Trophoblast cell (in vitro differentiated cells and primary cell): ENCODE data around the gene B4GALT2.

Experiments used
- DNase-seq, 2 donors: peaks; one replicate each; pipeline ENCODE4 v3.0.0-alpha.2; 2016
- H2AFZ ChIP-seq: 2 replicates; pipeline ENCODE4 v1.6.1; 2013; ENCODE audit warnings: low read length, moderate library complexity, mild to moderate bottlenecking; ENCODE audit not compliant: insufficient read depth, poor library complexity
- H2AK5ac ChIP-seq: 2 replicates; pipeline ENCODE4 v1.6.1; 2013; ENCODE audit warnings: mild to moderate bottlenecking, low read length
- H2BK120ac ChIP-seq: 2 replicates; pipeline ENCODE4 v1.6.1; 2013; ENCODE audit warnings: low read length, mild to moderate bottlenecking, moderate library complexity; ENCODE audit not compliant: insufficient read depth, poor library complexity
- H2BK12ac ChIP-seq: 2 replicates; pipeline ENCODE4 v1.6.1; 2013; ENCODE audit warnings: mild to moderate bottlenecking, low read length, moderate library complexity
- H2BK5ac ChIP-seq: 2 replicates; pipeline ENCODE4 v1.6.1; 2013; ENCODE audit warnings: low read length, low read depth, moderate library complexity, mild to moderate bottlenecking; ENCODE audit not compliant: poor library complexity
- H3K14ac ChIP-seq: 2 replicates; pipeline ENCODE4 v1.6.1; 2013; ENCODE audit warnings: mild to moderate bottlenecking, low read length
- H3K18ac ChIP-seq: 2 replicates; pipeline ENCODE4 v1.6.1; 2013; ENCODE audit warnings: mild to moderate bottlenecking, low read length
- H3K23ac ChIP-seq: 2 replicates; pipeline ENCODE4 v1.6.1; 2013; ENCODE audit warnings: low read length
- H3K27ac ChIP-seq: 2 replicates; pipeline ENCODE4 v1.5.1; 2013; ENCODE audit warnings: low read depth, mild to moderate bottlenecking, inconsistent platforms, low read length, moderate library complexity
- H3K27me3 ChIP-seq: 2 replicates; pipeline ENCODE4 v1.6.1; 2013; ENCODE audit warnings: inconsistent platforms, mild to moderate bottlenecking, low read length, moderate library complexity; ENCODE audit not compliant: insufficient read depth
- H3K36me3 ChIP-seq, 2 experiments: 1 replicate in 1 of 2; 2 replicates in 1 of 2; pipeline ENCODE4 v1.6.1; 2013; ENCODE audit warnings: low read length in 2 of 2, mild to moderate bottlenecking in 2 of 2, moderate library complexity in 1 of 2; ENCODE audit not compliant: insufficient read depth in 2 of 2, control insufficient read depth in 1 of 2
- H3K4ac ChIP-seq: 2 replicates; pipeline ENCODE4 v1.6.1; 2013; ENCODE audit warnings: low read depth, mild to moderate bottlenecking, low read length, moderate library complexity
- H3K4me1 ChIP-seq, 2 experiments: 1 replicate in 1 of 2; 2 replicates in 1 of 2; pipeline ENCODE4 v1.6.1; 2013; ENCODE audit warnings: low read length in 2 of 2, mild to moderate bottlenecking in 2 of 2, moderate library complexity in 1 of 2; ENCODE audit not compliant: insufficient read depth in 2 of 2, control insufficient read depth in 1 of 2
- H3K4me2 ChIP-seq: 2 replicates; pipeline ENCODE4 v1.6.1; 2013; ENCODE audit warnings: inconsistent platforms, mild to moderate bottlenecking, low read length, moderate library complexity
- H3K4me3 ChIP-seq: 2 replicates; pipeline ENCODE4 v1.5.1; 2013; ENCODE audit warnings: mild to moderate bottlenecking, low read depth, low read length, inconsistent platforms
- H3K79me1 ChIP-seq: one replicate; pipeline ENCODE4 v1.6.1; 2013; ENCODE audit warnings: low read length
- H3K79me2 ChIP-seq: 2 replicates; pipeline ENCODE4 v1.6.1; 2013; ENCODE audit warnings: low read length, mild to moderate bottlenecking; ENCODE audit not compliant: control insufficient read depth, insufficient read depth, poor library complexity
- H3K9ac ChIP-seq: 2 replicates; pipeline ENCODE4 v1.6.1; 2013; ENCODE audit warnings: mild to moderate bottlenecking, low read length
- H3K9me3 ChIP-seq: 2 replicates; pipeline ENCODE4 v1.6.1; 2013; ENCODE audit warnings: low read depth, mild to moderate bottlenecking, control low read depth, inconsistent platforms, low read length; ENCODE audit not compliant: insufficient read depth
- H4K12ac ChIP-seq: 2 replicates; pipeline ENCODE4 v1.6.1; 2013; ENCODE audit warnings: low read depth, mild to moderate bottlenecking, low read length, moderate library complexity
- H4K8ac ChIP-seq: 2 replicates; pipeline ENCODE4 v1.6.1; 2013; ENCODE audit warnings: low read depth, mild to moderate bottlenecking, low read length, moderate library complexity
- H4K91ac ChIP-seq: one replicate; pipeline ENCODE4 v1.6.1; 2013; ENCODE audit warnings: low read depth, mild to moderate bottlenecking, low read length, moderate library complexity
- WGBS: extraction: QIAGEN DNeasy Blood & Tissue Kit; methylation state at CpG from one replicate; pipeline ENCODE4 v1.1.7; 2013; ENCODE audit warnings: missing lambda C conversion rate; ENCODE audit not compliant: insufficient read length, insufficient coverage; ENCODE audit errors: extremely low coverage; 5-methylcytosine and 5-hydroxymethylcytosine counted together

Gene B4GALT2

DNA sequence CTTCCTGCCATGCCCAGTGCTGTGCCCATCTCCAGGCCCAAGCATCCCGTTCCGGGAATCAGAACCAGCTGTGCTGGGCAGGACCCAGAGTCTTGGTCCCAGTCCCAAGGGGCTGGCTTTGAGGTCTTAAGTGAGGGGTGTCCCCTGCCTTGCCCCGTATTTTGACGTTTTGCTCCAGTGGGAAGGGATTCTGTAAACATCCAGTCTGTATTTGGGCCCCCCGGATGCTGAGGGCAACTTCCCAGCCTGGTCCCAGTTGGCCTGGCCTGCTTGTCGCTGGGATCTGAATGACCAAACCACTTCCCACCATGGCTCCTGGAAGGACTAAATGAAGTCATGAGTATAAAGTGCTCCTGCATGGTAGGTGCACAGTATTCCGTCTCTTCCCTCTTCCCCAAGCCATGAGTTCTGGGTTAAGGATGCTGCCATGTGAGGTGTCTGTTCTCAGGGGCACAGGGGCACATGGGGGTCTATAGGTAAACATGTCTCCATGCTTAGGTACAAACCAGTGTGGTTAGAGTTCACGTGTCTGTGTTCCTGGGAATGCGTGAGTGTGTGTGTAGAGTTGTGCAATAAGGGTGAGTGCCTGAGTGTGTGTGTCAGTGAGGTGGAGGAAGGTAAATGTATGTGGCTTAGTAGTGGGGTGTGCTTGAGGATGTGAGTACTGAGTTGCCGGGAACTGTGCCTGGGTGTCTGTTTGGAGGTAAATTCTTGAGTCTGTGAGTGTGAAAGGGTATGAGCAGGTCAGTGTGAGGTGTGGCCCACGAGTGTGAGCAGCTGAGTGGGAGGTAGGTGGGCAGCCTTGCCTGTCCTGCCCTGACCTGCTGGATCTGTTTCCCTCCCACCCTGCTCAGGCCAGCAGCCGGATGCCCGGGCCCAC is 1.5 kb downstream of the B4GALT2 start:
- peak overlapping the region; percentile 71 for H2AK5ac ChIP-seq
- H4K8ac ChIP-seq, result peak overlapping the region; percentile 36
- peaks cover 51 to 53% of the 10 kb centered on the region in 2 experiments for H3K36me3 ChIP-seq
- H3K18ac ChIP-seq, result peak overlapping the region; percentile 75
- H3K79me2 ChIP-seq, result peaks cover 10% of the 10 kb centered on the region
- no peaks in the 10 kb centered on the region for H3K27me3 ChIP-seq
- H3K4me3 ChIP-seq, result peak overlapping the region; percentile 76
- H3K4me2 ChIP-seq, result peak overlapping the region; percentile 73
- H3K9me3 ChIP-seq, result no peaks in the 10 kb centered on the region
- DNase-seq, result peak; percentile 36 to 48
- H4K91ac ChIP-seq, result peak overlapping the region; percentile 84
- peak overlapping the region; percentile 4 for H2BK120ac ChIP-seq
- H3K14ac ChIP-seq, result peak overlapping the region; percentile 43
- H3K23ac ChIP-seq, result peak overlapping the region; percentile 62
- no peak overlapping the region for H2BK5ac ChIP-seq
- H4K12ac ChIP-seq, result peak overlapping the region; percentile 56
- WGBS, result no CpG with 5 or more reads among the region's 13 CpGs
- H3K4ac ChIP-seq, result peak overlapping the region; percentile 30
- H3K79me1 ChIP-seq, result peaks cover 8% of the 10 kb centered on the region
- H2AFZ ChIP-seq, result no peak overlapping the region
- H3K27ac ChIP-seq, result no peak overlapping the region
- H3K4me1 ChIP-seq, result peaks cover 13 to 20% of the 10 kb centered on the region in 2 experiments
- H2BK12ac ChIP-seq, result no peak overlapping the region
- no peak overlapping the region for H3K9ac ChIP-seq

DNA sequence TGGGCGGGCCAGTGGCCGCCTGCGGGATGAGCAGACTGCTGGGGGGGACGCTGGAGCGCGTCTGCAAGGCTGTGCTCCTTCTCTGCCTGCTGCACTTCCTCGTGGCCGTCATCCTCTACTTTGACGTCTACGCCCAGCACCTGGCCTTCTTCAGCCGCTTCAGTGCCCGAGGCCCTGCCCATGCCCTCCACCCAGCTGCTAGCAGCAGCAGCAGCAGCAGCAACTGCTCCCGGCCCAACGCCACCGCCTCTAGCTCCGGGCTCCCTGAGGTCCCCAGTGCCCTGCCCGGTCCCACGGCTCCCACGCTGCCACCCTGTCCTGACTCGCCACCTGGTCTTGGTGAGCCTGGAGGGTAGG is 2.1 kb downstream of the B4GALT2 start:
- Histone ChIP-seq H2BK120ac (no peak overlapping the region), H3K9me3 (no peaks in the 10 kb centered on the region), H3K27me3 (no peaks in the 10 kb centered on the region), H3K4me3 (no peak overlapping the region), H3K36me3 (peaks cover 53 to 54% of the 10 kb centered on the region in 2 experiments), H3K9ac (no peak overlapping the region), H3K4me1 (peaks cover 9 to 14% of the 10 kb centered on the region in 2 experiments), H3K27ac (no peak overlapping the region), H4K91ac (no peak overlapping the region), H3K79me2 (peaks cover 9% of the 10 kb centered on the region), H2AK5ac (no peak overlapping the region), H4K8ac (no peak overlapping the region), H3K4ac (no peak overlapping the region), H3K4me2 (no peak overlapping the region), H3K14ac (no peak overlapping the region), H2AFZ (no peak overlapping the region), H3K79me1 (peaks cover 8% of the 10 kb centered on the region), H3K18ac (peak overlapping the region; percentile 18), H3K23ac (no peak overlapping the region), H2BK5ac (no peak overlapping the region), H4K12ac (no peak overlapping the region), H2BK12ac (no peak overlapping the region)
- peak in 1 of 2 donors; percentile 35 for DNase-seq
- no CpG with 5 or more reads among the region's 20 CpGs for WGBS

DNA sequence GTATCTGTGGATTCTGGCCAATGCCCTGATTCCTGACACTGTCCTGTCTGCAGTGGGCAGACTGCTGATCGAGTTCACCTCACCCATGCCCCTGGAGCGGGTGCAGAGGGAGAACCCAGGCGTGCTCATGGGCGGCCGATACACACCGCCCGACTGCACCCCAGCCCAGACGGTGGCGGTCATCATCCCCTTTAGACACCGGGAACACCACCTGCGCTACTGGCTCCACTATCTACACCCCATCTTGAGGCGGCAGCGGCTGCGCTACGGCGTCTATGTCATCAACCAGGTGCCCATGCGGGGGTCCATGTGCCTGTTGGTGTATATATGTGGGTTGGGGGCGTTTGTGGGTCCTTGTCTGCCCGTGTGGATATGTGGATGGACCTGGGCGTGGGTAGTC is 2.6 kb downstream of the B4GALT2 start:
- no peak overlapping the region for H2BK5ac ChIP-seq
- H3K18ac ChIP-seq, result no peak overlapping the region

DNA sequence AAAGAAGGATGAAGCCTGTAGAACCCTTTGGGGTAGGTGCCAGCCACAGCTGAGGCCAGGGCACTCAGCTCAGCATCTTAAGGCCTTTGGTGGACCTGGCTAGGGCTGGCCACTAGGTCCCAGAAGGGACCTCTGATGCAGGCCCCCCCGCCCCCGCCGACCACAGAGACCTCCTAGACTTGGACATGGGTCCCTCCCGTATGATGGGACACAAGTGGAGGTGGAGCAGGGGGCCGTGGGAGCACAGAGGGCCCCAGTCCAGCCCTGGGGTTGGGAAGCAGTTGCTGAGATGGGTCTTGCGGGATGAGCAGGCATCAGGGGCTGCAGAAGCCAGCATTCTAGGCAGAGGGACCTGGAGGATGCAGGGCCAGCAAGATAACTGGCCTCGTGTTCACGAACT is 3.2 kb downstream of the B4GALT2 start:
- Histone ChIP-seq H3K4me1 (peaks cover 9 to 14% of the 10 kb centered on the region in 2 experiments), H3K4me3 (no peak overlapping the region), H3K9ac (no peak overlapping the region), H3K14ac (no peak overlapping the region), H3K27ac (no peak overlapping the region), H2AK5ac (no peak overlapping the region), H2BK5ac (no peak overlapping the region), H2AFZ (no peak overlapping the region), H3K4ac (no peak overlapping the region), H3K9me3 (no peaks in the 10 kb centered on the region), H3K36me3 (peaks cover 45 to 48% of the 10 kb centered on the region in 2 experiments), H3K18ac (no peak overlapping the region), H3K23ac (no peak overlapping the region), H4K91ac (no peak overlapping the region), H3K79me2 (peaks cover 9% of the 10 kb centered on the region), H4K12ac (no peak overlapping the region), H2BK120ac (no peak overlapping the region), H3K4me2 (no peak overlapping the region), H2BK12ac (no peak overlapping the region), H3K79me1 (peaks cover 8% of the 10 kb centered on the region), H3K27me3 (no peaks in the 10 kb centered on the region), H4K8ac (no peak overlapping the region)
- WGBS, result no CpG with 5 or more reads among the region's 8 CpGs
- no peak for DNase-seq

More for the DNA sequence above, 2.6 kb downstream of the B4GALT2 start:
- no peak overlapping the region for H3K4me3 ChIP-seq
- H4K8ac ChIP-seq, result no peak overlapping the region
- H3K27ac ChIP-seq, result no peak overlapping the region
- H4K91ac ChIP-seq, result no peak overlapping the region
- no CpG with 5 or more reads among the region's 20 CpGs for WGBS
- no peak for DNase-seq
- H3K9me3 ChIP-seq, result no peaks in the 10 kb centered on the region
- H3K4me2 ChIP-seq, result no peak overlapping the region
- no peak overlapping the region for H3K4ac ChIP-seq
- H3K23ac ChIP-seq, result no peak overlapping the region
- no peak overlapping the region for H3K9ac ChIP-seq
- peaks cover 49% of the 10 kb centered on the region in 2 experiments for H3K36me3 ChIP-seq
- no peak overlapping the region for H2AFZ ChIP-seq
- H3K4me1 ChIP-seq, result peaks cover 9 to 14% of the 10 kb centered on the region in 2 experiments
- H4K12ac ChIP-seq, result no peak overlapping the region
- peaks cover 9% of the 10 kb centered on the region for H3K79me2 ChIP-seq
- H2BK120ac ChIP-seq, result no peak overlapping the region
- no peak overlapping the region for H3K14ac ChIP-seq
- H3K27me3 ChIP-seq, result no peaks in the 10 kb centered on the region
- no peak overlapping the region for H2BK12ac ChIP-seq
- no peak overlapping the region for H2AK5ac ChIP-seq
- peaks cover 8% of the 10 kb centered on the region for H3K79me1 ChIP-seq
